HEK293T (cell line): Measurements from ENCODE around the gene TKFC.

ENCODE experiments used
- BHLHE40 ChIP-seq: fragments of 450-650 bp; IDR thresholded peaks from 2 replicates; pipeline ENCODE4 v1.6.1; 2016; ENCODE audit warnings: mild to moderate bottlenecking, moderate library complexity, borderline replicate concordance
- ELF4 ChIP-seq: fragments of 450-650 bp; IDR thresholded peaks from 2 replicates; pipeline ENCODE4 v1.6.1; 2017; ENCODE audit warnings: antibody characterized with exemption
- FOXA1 ChIP-seq: fragments of 450-650 bp; IDR thresholded peaks from 2 replicates; pipeline ENCODE4 v1.6.1; 2016; ENCODE audit warnings: mild to moderate bottlenecking
- FOXK2 ChIP-seq: fragments of 450-650 bp; IDR thresholded peaks from 2 replicates; pipeline ENCODE4 v1.6.1; 2016; ENCODE audit warnings: mild to moderate bottlenecking
- FOXM1 ChIP-seq: fragments of 450-650 bp; IDR thresholded peaks from 2 replicates; pipeline ENCODE4 v1.6.1; 2017; ENCODE audit warnings: mild to moderate bottlenecking, borderline replicate concordance
- HDGF ChIP-seq: fragments of 450-650 bp; IDR thresholded peaks from 2 replicates; pipeline ENCODE4 v1.6.1; 2017; ENCODE audit warnings: antibody characterized with exemption, borderline replicate concordance
- L3MBTL2 ChIP-seq: fragments of 450-650 bp; conservative IDR thresholded peaks from 2 replicates; pipeline ENCODE4 v1.6.1; 2016; ENCODE audit warnings: mild to moderate bottlenecking
- LEF1 ChIP-seq: fragments of 450-650 bp; IDR thresholded peaks from 2 replicates; pipeline ENCODE4 v1.6.1; 2017; ENCODE audit warnings: mild to moderate bottlenecking, borderline replicate concordance
- NFRKB ChIP-seq: fragments of 450-650 bp; IDR thresholded peaks from 2 replicates; pipeline ENCODE4 v1.6.1; 2016; ENCODE audit warnings: mild to moderate bottlenecking, moderate library complexity
- SP1 ChIP-seq: fragments of 450-650 bp; IDR thresholded peaks from 2 replicates; pipeline ENCODE4 v1.6.1; 2017
- SUZ12 ChIP-seq: fragments of 450-650 bp; IDR thresholded peaks from 2 replicates; pipeline ENCODE4 v1.6.1; 2016; ENCODE audit warnings: mild to moderate bottlenecking
- ZNF384 ChIP-seq: fragments of 450-650 bp; IDR thresholded peaks from 2 replicates; pipeline ENCODE4 v1.6.1; 2016

DNA sequence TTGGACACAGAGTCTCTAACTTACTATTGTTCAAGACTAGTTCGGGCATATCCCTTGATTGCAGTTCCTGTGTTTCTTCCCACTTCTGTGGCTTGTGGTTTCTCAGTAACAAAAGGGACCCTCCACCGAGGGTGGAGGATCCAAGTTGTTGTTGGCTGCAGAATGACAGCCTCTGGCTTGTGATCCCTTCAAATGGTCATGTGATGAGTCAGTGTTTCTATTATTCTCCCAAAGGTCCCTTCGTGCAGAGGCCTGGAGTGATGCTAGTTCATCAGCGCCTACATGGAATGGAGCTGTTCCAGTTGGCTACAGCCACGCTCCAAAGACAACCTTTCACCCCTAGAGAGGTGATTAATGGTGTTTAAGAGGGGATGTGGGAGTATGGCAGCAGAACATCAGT is 35.3 kb upstream of the TKFC start:
- TF ChIP-seq SP1 (no peak), FOXA1 (no peak), FOXM1 (no peak), FOXK2 (no peak), LEF1 (no peak), NFRKB (no peak), HDGF (no peak), SUZ12 (no peak), BHLHE40 (no peak), ZNF384 (no peak), ELF4 (no peak), L3MBTL2 (no peak)
